ENCODE measurements around the gene TGFBR2. TPM values are rescaled to one million over a fixed set of nuclear protein-coding genes. Genes with fewer than 3 reads are reported as not detected.

The TGFBR2 gene
- total RNA-seq, 1 donor from 2014 or later, result 39.9 TPM

- no peak overlapping the region for H3K4me2 ChIP-seq (ENCODE audit: low read length)
- no peak for FAIRE-seq
- Mint-ChIP-seq H3K4me3 (ENCODE audit: unreplicated experiment) (no peak overlapping the region), H3K9me3 (ENCODE audit: unreplicated experiment) (no peaks in the 10 kb centered on the region), H3K4me1 (ENCODE audit: low read depth, unreplicated experiment) (peaks cover 26% of the 10 kb centered on the region), H3K27me3 (ENCODE audit: low read depth, unreplicated experiment) (no peaks in the 10 kb centered on the region), H3K36me3 (ENCODE audit: low read depth, unreplicated experiment) (peaks cover 28% of the 10 kb centered on the region), H3K27ac (ENCODE audit: unreplicated experiment) (no peak overlapping the region)
- H4K20me1 ChIP-seq (ENCODE audit: insufficient read depth, low read length), result peaks cover 35% of the 10 kb centered on the region
- no peaks in the 10 kb centered on the region for H3K27me3 ChIP-seq (ENCODE audit: insufficient read depth, low read length)
- H2AFZ ChIP-seq (ENCODE audit: low read depth, low read length), result no peak overlapping the region
- peaks cover 53% of the 10 kb centered on the region for H3K36me3 ChIP-seq (ENCODE audit: insufficient read depth, low read length)
- no peak overlapping the region for H3K4me3 ChIP-seq (ENCODE audit: insufficient read depth, low read depth, low read length)
- H3K4me1 ChIP-seq (ENCODE audit: insufficient read depth, low read length), result peaks cover 12% of the 10 kb centered on the region
- TF ChIP-seq EZH2 (IDR thresholded peaks at IDR 0.05; ENCODE audit: insufficient read depth, low read length) (no peak), CTCF (IDR thresholded peaks at IDR 0.05; ENCODE audit: insufficient read depth, low read depth, low read length) (no peak)
- DNase-seq (ENCODE audit: low read depth), result no peak
- no peak overlapping the region for H3K27ac ChIP-seq (ENCODE audit: low read depth, low read length)
- H3K9ac ChIP-seq (ENCODE audit: low read length), result no peak overlapping the region
- H3K9me3 ChIP-seq (ENCODE audit: insufficient read depth, low read depth, low read length), result no peaks in the 10 kb centered on the region
- peaks cover 62% of the 10 kb centered on the region for H3K79me2 ChIP-seq (ENCODE audit: insufficient read depth, low read length)
These were observed 39.9 kb downstream of the TGFBR2 start for GRCh38 chr3:30646181-30646876.

GRCh38 chr3:30646961-30647752 lies 40.8 kb downstream of the TGFBR2 start:
- Histone ChIP-seq H3K36me3 (ENCODE audit: insufficient read depth, low read length) (peaks cover 58% of the 10 kb centered on the region), H3K4me1 (ENCODE audit: insufficient read depth, low read length) (peaks cover 12% of the 10 kb centered on the region), H3K4me2 (ENCODE audit: low read length) (no peak overlapping the region), H4K20me1 (ENCODE audit: insufficient read depth, low read length) (peaks cover 26% of the 10 kb centered on the region), H3K4me3 (ENCODE audit: insufficient read depth, low read depth, low read length) (no peak overlapping the region), H3K79me2 (ENCODE audit: insufficient read depth, low read length) (peaks cover 57% of the 10 kb centered on the region), H3K27me3 (ENCODE audit: insufficient read depth, low read length) (no peaks in the 10 kb centered on the region), H3K9me3 (ENCODE audit: insufficient read depth, low read depth, low read length) (no peaks in the 10 kb centered on the region), H2AFZ (ENCODE audit: low read depth, low read length) (no peak overlapping the region), H3K9ac (ENCODE audit: low read length) (no peak overlapping the region), H3K27ac (ENCODE audit: low read depth, low read length) (no peak overlapping the region)
- TF ChIP-seq EZH2 (IDR thresholded peaks at IDR 0.05; ENCODE audit: insufficient read depth, low read length) (no peak), CTCF (IDR thresholded peaks at IDR 0.05; ENCODE audit: insufficient read depth, low read depth, low read length) (no peak)
- peaks cover 23% of the 10 kb centered on the region for H3K4me1 Mint-ChIP-seq (ENCODE audit: low read depth, unreplicated experiment)
- H3K27ac Mint-ChIP-seq (ENCODE audit: unreplicated experiment), result no peak overlapping the region
- H3K9me3 Mint-ChIP-seq (ENCODE audit: unreplicated experiment), result no peaks in the 10 kb centered on the region
- H3K4me3 Mint-ChIP-seq (ENCODE audit: unreplicated experiment), result no peak overlapping the region
- DNase-seq (ENCODE audit: low read depth) (no peak), FAIRE-seq (no peak)
- peaks cover 27% of the 10 kb centered on the region for H3K36me3 Mint-ChIP-seq (ENCODE audit: low read depth, unreplicated experiment)
- H3K27me3 Mint-ChIP-seq (ENCODE audit: low read depth, unreplicated experiment), result no peaks in the 10 kb centered on the region
